Gastroesophageal sphincter (tissue), 4 donors: ENCODE results near the gene SIAH2. TPM values are rescaled to one million over a fixed set of nuclear protein-coding genes. Genes with fewer than 3 reads are reported as not detected.
"Not testable (repeated sequence)": the region's sequence is repeated elsewhere in the genome, so short reads cannot be mapped to it uniquely, and the experiment has no call there.

Experiments used
- ATAC-seq: fragments of 150-250 bp; one replicate; pipeline ENCODE4 v1.9.1; 2016; ENCODE audit warnings: mild to moderate bottlenecking, moderate library complexity
- H3K27ac ChIP-seq, 4 donors: fragments of 200-600 bp; sonication (generic) in 3 of 4; 1 replicate in 3 of 4; 2 replicates in 1 of 4; pipeline ENCODE4 v1.5.1; 2016 to 2019
- H3K27me3 ChIP-seq: fragments of 200-600 bp; sonication (generic); one replicate; pipeline ENCODE4 v1.5.1; 2019
- H3K36me3 ChIP-seq, 2 donors: fragments of 200-600 bp; sonication (generic); one replicate each; pipeline ENCODE4 v1.5.1; 2019; ENCODE audit warnings: control low read depth in 1 of 2
- H3K4me1 ChIP-seq, 3 donors: fragments of 200-600 bp; sonication (generic); 1 replicate in 2 of 3; 2 replicates in 1 of 3; pipeline ENCODE4 v1.5.1; 2016 to 2019; ENCODE audit warnings: control low read depth in 2 of 3
- H3K4me3 ChIP-seq, 2 donors: fragments of 200-600 bp; sonication (generic); one replicate each; pipeline ENCODE4 v1.5.1; 2019; ENCODE audit warnings: mild to moderate bottlenecking in 1 of 2, moderate library complexity in 1 of 2
- H3K9me3 ChIP-seq, 3 donors: fragments of 200-600 bp; sonication (generic); one replicate each; pipeline ENCODE4 v1.5.1; 2017 to 2019; ENCODE audit warnings: control low read depth in 2 of 3
- CTCF ChIP-seq, 4 experiments: fragments of 200-600 bp in 2 of 4; fragments of 450-650 bp in 2 of 4; sonication (generic) in 1 of 4; IDR thresholded peaks; one replicate each; pipeline ENCODE4 v1.5.1; 2017 to 2019; ENCODE audit warnings: antibody characterized with exemption in 4 of 4, mild to moderate bottlenecking in 2 of 4, moderate library complexity in 2 of 4
- EP300 ChIP-seq: sonication (generic); formaldehyde crosslinking; IDR thresholded peaks from one replicate; pipeline ENCODE4 v1.6.1; 2017; ENCODE audit warnings: antibody characterized with exemption, mild to moderate bottlenecking
- POLR2A ChIP-seq, 2 donors: fragments of 450-650 bp; IDR thresholded peaks; one replicate each; pipeline ENCODE4 v1.6.1; 2017; ENCODE audit warnings: antibody characterized with exemption in 2 of 2, mild to moderate bottlenecking in 2 of 2, moderate library complexity in 1 of 2
- POLR2AphosphoS5 ChIP-seq: sonication (generic); formaldehyde crosslinking; IDR thresholded peaks from one replicate; pipeline ENCODE4 v1.6.1; 2017; ENCODE audit warnings: antibody characterized with exemption
- WGBS, 2 donors: methylation state at CpG; one replicate each; pipeline ENCODE4 v1.1.5; 2018; ENCODE audit warnings: low coverage in 1 of 2; 5-methylcytosine and 5-hydroxymethylcytosine counted together
- total RNA-seq, 4 donors: library from RNA; depleted of rRNA; stranded (reverse); fragments of >200 nt; gene quantifications; one replicate each; pipeline ENCODE4 v1.1.0, GENCODE V29; 2016

Gene SIAH2
- total RNA-seq, 4 donors from 2014 or later = 26.0 to 36.1 (median 28.5) TPM

- H3K27me3 ChIP-seq = peaks cover 4% of the 10 kb centered on the region
- WGBS, 2 donors = 57 to 100% methylated on average over 1 of the region's 2 CpGs
- no peaks in the 10 kb centered on the region for H3K4me1 ChIP-seq
- ATAC-seq = no peak
- no peaks in the 10 kb centered on the region for H3K36me3 ChIP-seq
- no peak overlapping the region for H3K4me3 ChIP-seq
- H3K9me3 ChIP-seq = no peaks in the 10 kb centered on the region
- H3K27ac ChIP-seq = no peak overlapping the region
- TF ChIP-seq POLR2A (IDR thresholded peaks at IDR 0.05) (no peak), CTCF (IDR thresholded peaks at IDR 0.05) (no peak), EP300 (no peak), POLR2AphosphoS5 (no peak)
Observed at GRCh38 chr3:150805354-150805753, 42.4 kb upstream of the SIAH2 start.

DNA sequence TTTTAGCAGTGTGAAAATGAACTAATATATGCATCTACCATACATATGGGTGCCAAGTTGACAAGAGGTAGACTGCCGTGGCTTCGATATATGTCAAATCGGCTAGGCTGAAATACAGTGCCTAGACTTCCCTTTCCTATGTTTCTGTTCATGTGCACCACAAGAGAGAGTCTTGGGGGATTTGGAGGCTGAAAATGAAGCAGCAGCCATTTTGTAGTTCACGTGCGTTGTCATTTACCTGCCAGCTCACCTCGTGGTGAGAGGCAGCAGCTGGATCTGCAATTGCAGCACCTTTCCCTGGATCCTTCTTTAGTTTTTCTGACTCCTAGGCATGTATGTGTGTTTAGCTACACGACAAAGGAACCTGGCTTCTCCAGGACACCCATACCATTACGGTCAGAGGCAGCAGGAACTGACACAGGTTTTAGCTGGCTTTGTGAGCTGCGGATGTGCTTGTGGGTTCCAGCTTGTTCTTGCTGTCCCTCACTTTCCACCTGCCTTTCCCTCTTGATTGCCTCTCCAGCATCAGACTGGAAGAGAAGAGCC lies 40.5 kb upstream of the SIAH2 start:
- Histone ChIP-seq H3K27ac (no peak overlapping the region), H3K27me3 (peaks cover 9% of the 10 kb centered on the region), H3K36me3 (no peaks in the 10 kb centered on the region), H3K4me1 (no peaks in the 10 kb centered on the region), H3K9me3 (no peaks in the 10 kb centered on the region), H3K4me3 (no peak overlapping the region)
- ATAC-seq = no peak
- TF ChIP-seq POLR2A (IDR thresholded peaks at IDR 0.05) = no peak
- TF ChIP-seq POLR2AphosphoS5 = no peak
- TF ChIP-seq CTCF (IDR thresholded peaks at IDR 0.05) = no peak
- TF ChIP-seq EP300 = no peak
- 80 to 94% methylated on average over 7 to 9 of the region's 9 CpGs for WGBS, 2 donors

- no peak for ATAC-seq
- TF ChIP-seq POLR2AphosphoS5 = no peak
- no peak for TF ChIP-seq CTCF (IDR thresholded peaks at IDR 0.05)
- TF ChIP-seq EP300 = no peak
- Histone ChIP-seq H3K36me3 (no peaks in the 10 kb centered on the region), H3K4me1 (no peaks in the 10 kb centered on the region), H3K9me3 (no peaks in the 10 kb centered on the region), H3K27me3 (peaks cover 16% of the 10 kb centered on the region), H3K4me3 (no peak overlapping the region), H3K27ac (no peak overlapping the region)
- 79 to 88% methylated on average over 1 to 2 of the region's 2 CpGs for WGBS, 2 donors
Observed at GRCh38 chr3:150800722-150801121, 37.8 kb upstream of the SIAH2 start.

- H3K4me3 ChIP-seq = no peak overlapping the region
- WGBS, 2 donors = 6 to 13% methylated on average over 3 to 4 of the region's 4 CpGs
- H3K4me1 ChIP-seq = no peaks in the 10 kb centered on the region
- TF ChIP-seq EP300 = no peak
- TF ChIP-seq CTCF (IDR thresholded peaks at IDR 0.05) = no peak
- no peak for TF ChIP-seq POLR2A (IDR thresholded peaks at IDR 0.05)
- no peak for TF ChIP-seq POLR2AphosphoS5
- no peaks in the 10 kb centered on the region for H3K9me3 ChIP-seq
- no peak for ATAC-seq
- no peaks in the 10 kb centered on the region for H3K36me3 ChIP-seq
- H3K27ac ChIP-seq = no peak overlapping the region
- peaks cover 16% of the 10 kb centered on the region for H3K27me3 ChIP-seq
Observed at GRCh38 chr3:150798122-150798618, 35.2 kb upstream of the SIAH2 start.

GRCh38 chr3:150797155-150797554 lies 34.2 kb upstream of the SIAH2 start:
- Histone ChIP-seq H3K36me3 (no peaks in the 10 kb centered on the region), H3K4me3 (no peak overlapping the region), H3K9me3 (no peaks in the 10 kb centered on the region), H3K27me3 (peaks cover 16% of the 10 kb centered on the region), H3K4me1 (no peaks in the 10 kb centered on the region), H3K27ac (no peak overlapping the region)
- ATAC-seq = no peak
- TF ChIP-seq POLR2AphosphoS5 (no peak), CTCF (IDR thresholded peaks at IDR 0.05) (no peak), POLR2A (IDR thresholded peaks at IDR 0.05) (no peak), EP300 (no peak)
- 90 to 100% methylated on average over 1 to 2 of the region's 2 CpGs for WGBS, 2 donors

DNA sequence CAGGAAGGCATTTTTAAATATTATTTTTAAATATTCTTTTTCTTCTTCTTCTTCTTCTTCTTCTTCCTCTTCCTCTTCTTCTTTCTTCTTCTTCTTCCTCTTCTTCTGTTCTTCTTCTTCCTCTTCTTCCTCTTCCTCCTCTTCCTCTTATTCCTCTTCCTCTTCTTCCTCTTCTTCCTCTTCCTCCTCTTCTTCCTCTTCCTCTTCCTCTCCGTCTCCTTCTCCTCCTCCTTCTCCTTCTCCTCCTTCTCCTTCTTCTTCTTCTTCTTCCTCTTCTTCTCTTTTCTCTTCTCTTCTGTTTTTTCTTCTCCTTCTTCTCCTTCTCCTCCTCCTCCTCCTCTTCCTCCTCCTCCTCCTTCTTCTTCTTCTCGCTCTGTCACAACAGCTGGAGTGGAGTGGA lies 33.6 kb upstream of the SIAH2 start:
- H3K36me3 ChIP-seq, H3K27ac ChIP-seq, H3K4me1 ChIP-seq, ATAC-seq, H3K4me3 ChIP-seq, H3K9me3 ChIP-seq: not testable (repeated sequence)
- WGBS, 2 donors = 78 to 84% methylated on average over 1 to 2 of the region's 2 CpGs
- H3K27me3 ChIP-seq = peaks cover 16% of the 10 kb centered on the region
